Ovary (tissue), 3 donors: ENCODE data around the gene PALD1.

ENCODE experiments used
- POLR2A ChIP-seq: fragments of 450-650 bp; IDR thresholded peaks from one replicate; pipeline ENCODE4 v1.6.1; 2017; ENCODE audit warnings: antibody characterized with exemption, mild to moderate bottlenecking, moderate library complexity
- TF ChIP-seq, protein P1 (sequence below), 3 donors: fragments of 450-650 bp in 2 of 3; fragments of 200-600 bp in 1 of 3; IDR thresholded peaks; one replicate each; pipeline versions ENCODE4 v1.5.1 to v1.8.0; 2016 to 2022; ENCODE audit warnings: antibody characterized with exemption in 3 of 3, mild to moderate bottlenecking in 1 of 3
- donor health status: DM: no; HTN: no; CAD: no.

DNA sequence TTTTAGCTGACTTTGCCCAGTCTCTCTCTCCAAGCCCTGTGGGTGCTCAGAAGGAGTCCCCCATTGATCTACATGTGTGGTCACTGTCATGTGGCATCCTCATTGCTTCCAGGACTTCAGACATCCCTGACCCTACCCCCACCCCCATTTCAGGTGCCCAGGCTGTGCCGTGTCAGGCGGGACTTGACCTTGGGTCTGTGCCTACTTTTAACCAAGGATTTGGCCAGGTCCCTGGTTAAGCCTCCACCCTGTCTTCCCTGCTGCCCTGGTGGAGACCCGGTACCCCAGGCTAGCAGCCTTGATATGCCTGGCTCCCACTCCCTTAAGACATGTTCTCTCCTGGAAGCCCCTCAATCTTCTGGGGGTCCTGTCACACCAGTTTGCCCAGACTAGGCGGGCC is 92.7 kb downstream of the PALD1 start:
- TF ChIP-seq, protein P1, sequence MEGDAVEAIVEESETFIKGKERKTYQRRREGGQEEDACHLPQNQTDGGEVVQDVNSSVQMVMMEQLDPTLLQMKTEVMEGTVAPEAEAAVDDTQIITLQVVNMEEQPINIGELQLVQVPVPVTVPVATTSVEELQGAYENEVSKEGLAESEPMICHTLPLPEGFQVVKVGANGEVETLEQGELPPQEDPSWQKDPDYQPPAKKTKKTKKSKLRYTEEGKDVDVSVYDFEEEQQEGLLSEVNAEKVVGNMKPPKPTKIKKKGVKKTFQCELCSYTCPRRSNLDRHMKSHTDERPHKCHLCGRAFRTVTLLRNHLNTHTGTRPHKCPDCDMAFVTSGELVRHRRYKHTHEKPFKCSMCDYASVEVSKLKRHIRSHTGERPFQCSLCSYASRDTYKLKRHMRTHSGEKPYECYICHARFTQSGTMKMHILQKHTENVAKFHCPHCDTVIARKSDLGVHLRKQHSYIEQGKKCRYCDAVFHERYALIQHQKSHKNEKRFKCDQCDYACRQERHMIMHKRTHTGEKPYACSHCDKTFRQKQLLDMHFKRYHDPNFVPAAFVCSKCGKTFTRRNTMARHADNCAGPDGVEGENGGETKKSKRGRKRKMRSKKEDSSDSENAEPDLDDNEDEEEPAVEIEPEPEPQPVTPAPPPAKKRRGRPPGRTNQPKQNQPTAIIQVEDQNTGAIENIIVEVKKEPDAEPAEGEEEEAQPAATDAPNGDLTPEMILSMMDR (IDR thresholded peaks at IDR 0.05) = no peak
- no peak for TF ChIP-seq POLR2A
